HEK293T (cell line): ENCODE data around the gene NFKBIB.
"Not testable (repeated sequence)": the region's sequence is repeated elsewhere in the genome, so short reads cannot be mapped to it uniquely, and the experiment has no call there.

Experiments
- CTCF ChIA-PET: fragments of 350-600 bp; formaldehyde crosslinking; extraction: SDS; loops from one replicate; lab custom pipeline; 2021; ENCODE audit warnings: antibody characterized with exemption, inconsistent platforms; lab: Yijun Ruan, JAX
- POLR2A ChIA-PET: fragments of 350-600 bp; formaldehyde crosslinking; extraction: SDS; loops from one replicate; lab custom pipeline; 2020; ENCODE audit warnings: antibody characterized with exemption, inconsistent platforms; lab: Yijun Ruan, JAX
- DNase-seq: peaks from one replicate; pipeline ENCODE4 v3.0.0; 2012; ENCODE audit warnings: mixed read lengths; ENCODE audit errors: extremely low spot score
- ARNT ChIP-seq: fragments of 450-650 bp; IDR thresholded peaks from 2 replicates; pipeline ENCODE4 v1.6.1; 2017; ENCODE audit warnings: mild to moderate bottlenecking
- BHLHE40 ChIP-seq: fragments of 450-650 bp; IDR thresholded peaks from 2 replicates; pipeline ENCODE4 v1.6.1; 2016; ENCODE audit warnings: mild to moderate bottlenecking, moderate library complexity, borderline replicate concordance
- CTBP1 ChIP-seq: fragments of 450-650 bp; IDR thresholded peaks from 2 replicates; pipeline ENCODE4 v1.6.1; 2016; ENCODE audit warnings: borderline replicate concordance
- ELF4 ChIP-seq: fragments of 450-650 bp; IDR thresholded peaks from 2 replicates; pipeline ENCODE4 v1.6.1; 2017; ENCODE audit warnings: antibody characterized with exemption
- FOXA1 ChIP-seq: fragments of 450-650 bp; IDR thresholded peaks from 2 replicates; pipeline ENCODE4 v1.6.1; 2016; ENCODE audit warnings: mild to moderate bottlenecking
- FOXK2 ChIP-seq: fragments of 450-650 bp; IDR thresholded peaks from 2 replicates; pipeline ENCODE4 v1.6.1; 2016; ENCODE audit warnings: mild to moderate bottlenecking
- FOXM1 ChIP-seq: fragments of 450-650 bp; IDR thresholded peaks from 2 replicates; pipeline ENCODE4 v1.6.1; 2017; ENCODE audit warnings: mild to moderate bottlenecking, borderline replicate concordance
- HDGF ChIP-seq: fragments of 450-650 bp; IDR thresholded peaks from 2 replicates; pipeline ENCODE4 v1.6.1; 2017; ENCODE audit warnings: antibody characterized with exemption, borderline replicate concordance
- L3MBTL2 ChIP-seq: fragments of 450-650 bp; conservative IDR thresholded peaks from 2 replicates; pipeline ENCODE4 v1.6.1; 2016; ENCODE audit warnings: mild to moderate bottlenecking
- LEF1 ChIP-seq: fragments of 450-650 bp; IDR thresholded peaks from 2 replicates; pipeline ENCODE4 v1.6.1; 2017; ENCODE audit warnings: mild to moderate bottlenecking, borderline replicate concordance
- NFRKB ChIP-seq: fragments of 450-650 bp; IDR thresholded peaks from 2 replicates; pipeline ENCODE4 v1.6.1; 2016; ENCODE audit warnings: mild to moderate bottlenecking, moderate library complexity
- SP1 ChIP-seq: fragments of 450-650 bp; IDR thresholded peaks from 2 replicates; pipeline ENCODE4 v1.6.1; 2017
- SUZ12 ChIP-seq: fragments of 450-650 bp; IDR thresholded peaks from 2 replicates; pipeline ENCODE4 v1.6.1; 2016; ENCODE audit warnings: mild to moderate bottlenecking
- TARDBP ChIP-seq: fragments of 450-650 bp; IDR thresholded peaks from 2 replicates; pipeline ENCODE4 v1.6.1; 2016
- ZNF384 ChIP-seq: fragments of 450-650 bp; IDR thresholded peaks from 2 replicates; pipeline ENCODE4 v1.6.1; 2016
- TF ChIP-seq, protein P1 (sequence below): fragments of 450-650 bp; IDR thresholded peaks from 2 replicates; pipeline ENCODE4 v1.6.1; 2016

Gene NFKBIB

DNA sequence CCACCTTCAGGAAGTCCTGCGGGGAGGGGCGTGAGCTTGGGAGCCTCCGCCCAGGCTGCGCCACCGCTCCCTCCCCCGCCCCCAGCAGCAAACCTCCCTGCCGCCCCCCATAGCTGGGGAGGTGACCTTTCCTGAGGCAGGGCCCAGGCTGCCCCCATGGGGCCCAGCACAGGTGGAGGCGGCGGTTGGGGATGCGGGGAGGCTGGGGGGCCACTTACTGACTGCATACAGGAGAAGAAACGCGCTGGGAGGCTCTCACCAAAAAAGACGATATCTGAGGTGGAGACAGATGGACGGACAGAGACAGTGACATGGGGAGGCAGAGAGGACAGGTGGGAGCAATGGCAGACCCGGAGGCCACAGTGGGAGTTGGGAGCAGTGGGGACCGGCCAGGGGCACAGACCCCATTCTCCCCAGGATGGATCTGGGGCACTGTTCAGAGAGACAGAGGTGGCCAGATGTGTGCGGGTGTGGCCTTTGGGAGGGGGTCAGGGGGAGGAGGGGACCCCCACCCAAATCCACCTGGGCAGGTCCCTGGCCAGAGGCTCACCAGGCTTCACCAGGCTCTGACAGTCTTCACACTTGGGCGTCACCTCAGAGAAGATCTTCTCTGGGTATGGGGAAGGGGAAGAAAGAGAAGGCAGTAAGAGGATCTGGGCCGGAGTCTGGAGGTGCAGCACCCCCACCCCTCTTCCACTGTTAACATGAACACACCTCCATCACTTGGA, 18.7 kb upstream of the NFKBIB start:
- CTCF ChIA-PET, result no interaction called here
- no peak for TF ChIP-seq L3MBTL2
- no peak for TF ChIP-seq CTBP1
- TF ChIP-seq TARDBP, result no peak
- no peak for TF ChIP-seq ZNF384
- no peak for TF ChIP-seq SUZ12
- TF ChIP-seq, protein P1, sequence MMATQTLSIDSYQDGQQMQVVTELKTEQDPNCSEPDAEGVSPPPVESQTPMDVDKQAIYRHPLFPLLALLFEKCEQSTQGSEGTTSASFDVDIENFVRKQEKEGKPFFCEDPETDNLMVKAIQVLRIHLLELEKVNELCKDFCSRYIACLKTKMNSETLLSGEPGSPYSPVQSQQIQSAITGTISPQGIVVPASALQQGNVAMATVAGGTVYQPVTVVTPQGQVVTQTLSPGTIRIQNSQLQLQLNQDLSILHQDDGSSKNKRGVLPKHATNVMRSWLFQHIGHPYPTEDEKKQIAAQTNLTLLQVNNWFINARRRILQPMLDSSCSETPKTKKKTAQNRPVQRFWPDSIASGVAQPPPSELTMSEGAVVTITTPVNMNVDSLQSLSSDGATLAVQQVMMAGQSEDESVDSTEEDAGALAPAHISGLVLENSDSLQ, result no peak
- no peak for TF ChIP-seq SP1
- TF ChIP-seq FOXM1, result no peak
- TF ChIP-seq BHLHE40, result no peak
- TF ChIP-seq ELF4, result no peak
- no peak for TF ChIP-seq NFRKB
- TF ChIP-seq ARNT, result no peak
- no peak for TF ChIP-seq LEF1
- TF ChIP-seq HDGF, result no peak
- TF ChIP-seq FOXK2, result no peak
- no peak for TF ChIP-seq FOXA1
- POLR2A ChIA-PET, result interaction anchor here (1.5 kb wide), 1 partner anchor 32 kb away, joined by 3 read pairs; no protein-coding TSS in a partner anchor
- no peak for DNase-seq

DNA sequence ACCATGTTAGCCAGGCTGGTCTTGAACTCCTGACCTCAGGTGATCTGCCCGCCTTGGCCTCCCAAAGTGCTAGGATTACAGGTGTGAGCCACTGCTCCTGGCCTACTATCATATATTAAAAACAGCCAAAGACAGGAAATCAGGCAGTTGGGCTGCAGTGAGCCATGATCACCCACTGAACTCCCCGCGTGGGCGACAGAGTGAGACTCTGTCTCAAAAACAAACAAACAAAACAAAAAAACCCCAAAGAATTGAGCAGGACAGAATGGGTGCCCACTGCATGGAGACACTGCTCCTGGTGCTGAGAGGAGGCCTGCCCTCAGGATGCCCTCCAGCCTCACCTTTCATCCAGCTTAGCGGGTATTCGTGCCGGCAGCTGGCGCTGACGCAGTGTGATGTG, 16.5 kb upstream of the NFKBIB start:
- CTCF ChIA-PET, result no interaction called here
- POLR2A ChIA-PET, result interaction anchor here (1.3 kb wide), 1 partner anchor 34 kb away, joined by 4 read pairs; no protein-coding TSS in a partner anchor
- TF ChIP-seq LEF1, result no peak
- no peak for TF ChIP-seq SP1
- no peak for TF ChIP-seq FOXK2
- TF ChIP-seq ARNT, result no peak
- TF ChIP-seq CTBP1, result no peak
- TF ChIP-seq, protein P1, result no peak
- no peak for TF ChIP-seq BHLHE40
- DNase-seq, result no peak

DNA sequence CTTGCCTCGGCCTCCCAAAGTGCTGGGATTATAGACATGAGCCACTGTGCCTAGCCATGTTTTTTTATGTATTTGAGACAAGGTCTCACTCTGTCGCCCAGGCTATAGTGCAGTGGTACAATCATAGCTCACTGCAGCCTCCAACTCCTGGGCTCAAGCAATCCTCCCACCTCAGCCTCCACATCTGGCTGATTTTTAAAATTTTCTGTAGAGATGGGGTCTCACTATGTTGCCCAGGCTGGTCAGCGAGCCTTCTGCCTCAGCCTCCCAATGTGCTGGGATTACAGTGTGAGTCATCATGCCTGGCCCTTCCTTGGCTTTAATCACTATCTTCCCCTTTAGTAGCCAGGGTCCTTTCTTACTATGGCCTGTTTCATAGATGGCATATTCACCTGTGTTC, 15.1 kb upstream of the NFKBIB start:
- POLR2A ChIA-PET, DNase-seq, CTCF ChIA-PET: not testable (repeated sequence)

DNA sequence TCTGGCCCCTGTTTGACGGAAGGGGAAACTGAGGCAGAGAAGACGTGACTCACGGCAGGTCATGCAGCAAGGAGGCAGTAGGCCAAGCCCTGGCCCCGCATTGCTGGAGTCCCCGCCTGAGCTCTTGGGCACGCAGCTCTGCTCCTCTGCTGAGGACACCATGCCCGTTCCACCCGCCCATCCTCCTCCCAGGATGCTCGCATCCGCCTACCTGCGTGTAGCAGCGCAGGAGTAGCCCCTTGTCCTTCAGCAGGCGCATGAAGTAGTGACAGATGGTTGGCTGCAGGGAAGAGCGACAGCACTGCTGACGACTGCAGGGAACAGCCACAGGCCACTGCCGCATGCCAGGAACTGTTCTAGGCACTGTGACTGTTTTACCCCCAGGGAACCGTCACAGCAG, 10.9 kb upstream of the NFKBIB start:
- no peak for DNase-seq
- ChIA-PET POLR2A (interaction anchor here (1.7 kb wide), 1 partner anchor 40 kb away, joined by 9 read pairs; no protein-coding TSS in a partner anchor), CTCF (interaction anchor here (1.3 kb wide), 1 partner anchor 486 kb away, joined by 3 read pairs; the partner anchor contains the start of gene FAM98C)
- TF ChIP-seq, protein P1, result no peak
- no peak for TF ChIP-seq FOXA1
- TF ChIP-seq ARNT, result no peak
- TF ChIP-seq SUZ12, result no peak
- no peak for TF ChIP-seq BHLHE40
- no peak for TF ChIP-seq ELF4
- no peak for TF ChIP-seq FOXK2
- TF ChIP-seq LEF1, result no peak
- TF ChIP-seq FOXM1, result no peak
- no peak for TF ChIP-seq ZNF384
- TF ChIP-seq L3MBTL2, result no peak
- TF ChIP-seq HDGF, result no peak
- no peak for TF ChIP-seq SP1
- TF ChIP-seq NFRKB, result no peak
- TF ChIP-seq CTBP1, result no peak
- TF ChIP-seq TARDBP, result no peak

DNA sequence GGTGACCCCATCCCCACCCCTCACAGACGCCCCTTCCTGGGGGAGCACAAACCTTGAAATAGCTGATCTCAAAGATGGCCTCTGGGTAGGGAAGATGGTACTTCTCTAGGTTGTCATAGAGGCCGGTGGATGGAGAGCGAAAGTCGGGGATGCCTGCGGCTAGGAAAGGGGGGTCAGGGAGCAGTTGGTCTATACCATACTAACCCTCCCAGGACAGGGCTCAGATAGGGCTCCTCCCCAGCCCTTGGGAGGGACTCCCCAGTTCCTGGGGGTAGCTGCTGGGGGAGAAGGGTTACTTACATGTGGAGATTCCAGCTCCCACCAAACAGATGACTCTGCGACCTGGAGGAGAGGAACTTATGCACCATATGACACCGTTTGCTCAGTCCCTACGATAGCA, 10.0 kb upstream of the NFKBIB start:
- DNase-seq, result no peak
- CTCF ChIA-PET, result no interaction called here
- no peak for TF ChIP-seq SP1
- no peak for TF ChIP-seq SUZ12
- TF ChIP-seq HDGF, result no peak
- TF ChIP-seq, protein P1, result no peak
- no peak for TF ChIP-seq ELF4
- no peak for TF ChIP-seq BHLHE40
- no peak for TF ChIP-seq FOXK2
- no peak for TF ChIP-seq TARDBP
- no peak for TF ChIP-seq CTBP1
- no peak for TF ChIP-seq ARNT
- no peak for TF ChIP-seq L3MBTL2
- TF ChIP-seq LEF1, result no peak
- POLR2A ChIA-PET, result no interaction called here

DNA sequence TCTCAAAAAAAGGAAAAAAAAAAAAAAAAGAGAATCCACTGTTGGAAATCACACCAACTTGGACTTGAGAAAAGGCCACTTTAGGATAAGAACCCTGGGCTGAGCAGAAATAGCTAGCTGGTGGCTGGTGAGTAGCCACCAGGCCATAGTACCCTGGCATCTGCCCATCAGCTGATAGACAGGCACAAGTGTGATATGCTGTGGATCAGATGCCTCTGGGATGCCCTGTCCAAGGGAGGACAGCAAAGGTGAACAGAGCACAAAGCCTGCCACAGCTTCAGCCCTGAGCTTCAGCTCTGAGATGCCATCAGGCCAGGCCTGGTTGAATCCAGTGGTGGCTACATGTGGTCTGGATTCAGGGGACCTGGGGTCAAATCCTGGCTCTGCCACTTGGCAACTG, 9.1 kb upstream of the NFKBIB start:
- CTCF ChIA-PET, result no interaction called here
- POLR2A ChIA-PET, result no interaction called here
- no peak for TF ChIP-seq HDGF
- no peak for TF ChIP-seq SP1
- TF ChIP-seq LEF1, result no peak
- no peak for TF ChIP-seq SUZ12
- TF ChIP-seq FOXK2, result no peak
- no peak for TF ChIP-seq FOXA1
- TF ChIP-seq L3MBTL2, result no peak
- TF ChIP-seq ARNT, result no peak
- TF ChIP-seq, protein P1, result no peak
- TF ChIP-seq TARDBP, result no peak
- no peak for TF ChIP-seq ELF4
- DNase-seq, result no peak
